GM18508 (cell line): ENCODE results near the gene BET1L.
A peak's percentile ranks its signal among the peaks of the same experiment; 100 is the strongest.
"Not testable (repeated sequence)": the region's sequence is repeated elsewhere in the genome, so short reads cannot be mapped to it uniquely, and the experiment has no call there.

Experiments used
- ATAC-seq: cut with Tn5 transposase; IDR thresholded peaks from one replicate; pipeline ENCODE4 v1.9.1; 2021; ENCODE audit warnings: moderate number of reproducible peaks; ENCODE audit not compliant: insufficient read depth, unreplicated experiment

BET1L gene

GRCh38 chr11:207208-207862 is at the start of gene BET1L, which contains the start of gene RIC8A:
Gene BET1L, minus strand, starts transcription at chr11:207399. Its CDS starts 78 bp downstream, at chr11:207321.
Gene RIC8A, plus strand, starts transcription at chr11:207708. Its CDS starts 1,147 bp downstream, at chr11:208855.
- ATAC-seq, result peak; percentile 64

GRCh38 chr11:255816-256215 is 48.6 kb upstream of the BET1L start:
- ATAC-seq, result no peak

- no peak for ATAC-seq
Observed at GRCh38 chr11:255176-255575, 48.0 kb upstream of the BET1L start.

- no peak for ATAC-seq
Observed at GRCh38 chr11:253886-254270, 46.7 kb upstream of the BET1L start.

- no peak for ATAC-seq
Observed at GRCh38 chr11:253160-253885, 46.1 kb upstream of the BET1L start.

- no peak for ATAC-seq
Observed at GRCh38 chr11:252666-253065, 45.5 kb upstream of the BET1L start.

GRCh38 chr11:251550-251949 is 44.4 kb upstream of the BET1L start:
- ATAC-seq, result no peak

- ATAC-seq, result no peak
Observed at GRCh38 chr11:250740-251299, 43.6 kb upstream of the BET1L start.

- no peak for ATAC-seq
Observed at GRCh38 chr11:250274-250673, 43.1 kb upstream of the BET1L start.

GRCh38 chr11:249062-249461 is 41.9 kb upstream of the BET1L start:
- no peak for ATAC-seq

- no peak for ATAC-seq
Observed at GRCh38 chr11:244376-244775, 37.2 kb upstream of the BET1L start.

GRCh38 chr11:241634-242033 is 34.4 kb upstream of the BET1L start:
- no peak for ATAC-seq

- no peak for ATAC-seq
Observed at GRCh38 chr11:240315-240714, 33.1 kb upstream of the BET1L start.

GRCh38 chr11:238346-238745 is 31.1 kb upstream of the BET1L start:
- ATAC-seq, result not testable (repeated sequence)

GRCh38 chr11:236774-237767 is 29.9 kb upstream of the BET1L start, which contains the start of gene PSMD13:
Gene PSMD13, plus strand, starts transcription at chr11:236976. Its CDS starts 74 bp downstream, at chr11:237050.
- peak; percentile 49 for ATAC-seq

- ATAC-seq, result peak; percentile 34
Observed at GRCh38 chr11:235997-236773, 29.0 kb upstream of the BET1L start, which contains the start of gene SIRT3. Gene SIRT3, minus strand, starts transcription at chr11:236342. Its CDS starts 14 bp downstream, at chr11:236328.

GRCh38 chr11:235609-235996 is 28.4 kb upstream of the BET1L start:
- no peak for ATAC-seq

GRCh38 chr11:235180-235579 is 28.0 kb upstream of the BET1L start:
- no peak for ATAC-seq

GRCh38 chr11:232783-233565 is 25.8 kb upstream of the BET1L start:
- no peak for ATAC-seq
